ENCODE data around the gene CEMIP. TPM values are rescaled to one million over a fixed set of nuclear protein-coding genes. Genes with fewer than 3 reads are reported as not detected.

The CEMIP gene
- total RNA-seq, 2 experiments from 2014 or later: not detected

- Histone ChIP-seq H3K27ac (ENCODE audit: low read depth, low read length, poor library complexity, severe bottlenecking) (no peak overlapping the region), H2AFZ (ENCODE audit: low read length) (no peak overlapping the region), H3K36me3 (ENCODE audit: insufficient read depth, low read length) (no peaks in the 10 kb centered on the region), H3K79me2 (ENCODE audit: insufficient read depth, low read depth, low read length) (no peaks in the 10 kb centered on the region), H3K9me2 (ENCODE audit: insufficient read depth, low read length) (no peaks in the 10 kb centered on the region), H4K20me1 (ENCODE audit: insufficient read depth, low read length) (no peaks in the 10 kb centered on the region), H3K4me1 (ENCODE audit: insufficient read depth, low read length, poor library complexity, severe bottlenecking) (no peaks in the 10 kb centered on the region), H3K4me3 (ENCODE audit: low read depth, low read length, poor library complexity, severe bottlenecking) (no peak overlapping the region), H3K9me3 (ENCODE audit: low read length) (no peaks in the 10 kb centered on the region), H3K4me2 (ENCODE audit: low read length) (no peak overlapping the region)
- ChIA-PET POLR2A (no interaction called here), CTCF (ENCODE audit: unreplicated experiment) (no interaction called here)
- BruUV-seq (replicated peaks): no TSS peak
- no peak for DNase-seq (ENCODE audit: low spot score)
- TF ChIP-seq EZH2phosphoT487 (IDR thresholded peaks at IDR 0.05; ENCODE audit: borderline replicate concordance, low read depth, low read length) (no peak), CTCF (conservative IDR thresholded peaks at IDR 0.05; ENCODE audit: low read length) (no peak)
- intact Hi-C loops (cut with micrococcal nuclease; ENCODE audit: unreplicated experiment): loop anchor here (10.0 kb wide), 1 partner anchor 215 kb away; no protein-coding TSS in a partner anchor
Measured at GRCh38 chr15:80779658-80780415, 667 bp downstream of the CEMIP start.

- no peak for TF ChIP-seq EZH2phosphoT487 (IDR thresholded peaks at IDR 0.05; ENCODE audit: borderline replicate concordance, low read depth, low read length)
- TF ChIP-seq CTCF (conservative IDR thresholded peaks at IDR 0.05; ENCODE audit: low read length): no peak
- Histone ChIP-seq H3K36me3 (ENCODE audit: insufficient read depth, low read length) (no peaks in the 10 kb centered on the region), H3K27ac (ENCODE audit: low read depth, low read length, poor library complexity, severe bottlenecking) (no peak overlapping the region), H3K9me3 (ENCODE audit: low read length) (no peaks in the 10 kb centered on the region), H3K79me2 (ENCODE audit: insufficient read depth, low read depth, low read length) (no peaks in the 10 kb centered on the region), H3K4me2 (ENCODE audit: low read length) (no peak overlapping the region), H3K4me3 (ENCODE audit: low read depth, low read length, poor library complexity, severe bottlenecking) (no peak overlapping the region), H3K9me2 (ENCODE audit: insufficient read depth, low read length) (no peaks in the 10 kb centered on the region), H4K20me1 (ENCODE audit: insufficient read depth, low read length) (no peaks in the 10 kb centered on the region), H2AFZ (ENCODE audit: low read length) (no peak overlapping the region), H3K4me1 (ENCODE audit: insufficient read depth, low read length, poor library complexity, severe bottlenecking) (no peaks in the 10 kb centered on the region)
- ChIA-PET CTCF (ENCODE audit: unreplicated experiment) (no interaction called here), POLR2A (no interaction called here)
- no peak for DNase-seq (ENCODE audit: low spot score)
- BruUV-seq (replicated peaks): no TSS peak
- intact Hi-C loops (cut with micrococcal nuclease; ENCODE audit: unreplicated experiment): no loop called here
Measured at GRCh38 chr15:80780416-80781221, 1.4 kb downstream of the CEMIP start.

GRCh38 chr15:80783260-80783659 lies 4.1 kb downstream of the CEMIP start:
- intact Hi-C loops (cut with micrococcal nuclease; ENCODE audit: unreplicated experiment): no loop called here
- no peak overlapping the region for H3K4me3 ChIP-seq (ENCODE audit: low read depth, low read length, poor library complexity, severe bottlenecking)
- H3K9me3 ChIP-seq (ENCODE audit: low read length): no peaks in the 10 kb centered on the region
- H3K79me2 ChIP-seq (ENCODE audit: insufficient read depth, low read depth, low read length): no peaks in the 10 kb centered on the region
- TF ChIP-seq CTCF (conservative IDR thresholded peaks at IDR 0.05; ENCODE audit: low read length) (no peak), EZH2phosphoT487 (IDR thresholded peaks at IDR 0.05; ENCODE audit: borderline replicate concordance, low read depth, low read length) (no peak)
- no peaks in the 10 kb centered on the region for H3K4me1 ChIP-seq (ENCODE audit: insufficient read depth, low read length, poor library complexity, severe bottlenecking)
- H4K20me1 ChIP-seq (ENCODE audit: insufficient read depth, low read length): no peaks in the 10 kb centered on the region
- no peak overlapping the region for H3K27ac ChIP-seq (ENCODE audit: low read depth, low read length, poor library complexity, severe bottlenecking)
- ChIA-PET POLR2A (no interaction called here), CTCF (ENCODE audit: unreplicated experiment) (no interaction called here)
- no peaks in the 10 kb centered on the region for H3K36me3 ChIP-seq (ENCODE audit: insufficient read depth, low read length)
- no peaks in the 10 kb centered on the region for H3K9me2 ChIP-seq (ENCODE audit: insufficient read depth, low read length)
- no peak for DNase-seq (ENCODE audit: low spot score)
- BruUV-seq (replicated peaks): no TSS peak
- H3K4me2 ChIP-seq (ENCODE audit: low read length): no peak overlapping the region
- no peak overlapping the region for H2AFZ ChIP-seq (ENCODE audit: low read length)

Data from OCI-LY7 (cell line).